A673 (cell line): ENCODE results near the gene CYSTM1. TPM values are rescaled to one million over a fixed set of nuclear protein-coding genes. Genes with fewer than 3 reads are reported as not detected.

Experiments
- BruUV-seq: library from RNA; stranded (reverse); fragments of 400-500 nt; replicated peaks from 2 replicates; lab custom pipeline; 2021; lab: Mats Ljungman, UMichigan
- CTCF ChIA-PET: fragments of 300-600 bp; sonication (Branson Sonifier 250); formaldehyde crosslinking; loops from one replicate; lab custom pipeline; 2022; ENCODE audit warnings: antibody characterized with exemption; lab: Charles Lee
- POLR2A ChIA-PET: fragments of 300-600 bp; sonication (Branson Sonifier 250); formaldehyde crosslinking; loops from one replicate; lab custom pipeline; 2022; ENCODE audit warnings: antibody characterized with exemption; ENCODE audit not compliant: low non-redundant PET; lab: Charles Lee
- DNase-seq: peaks from one replicate; pipeline ENCODE4 v3.0.0-alpha.2; 2015; ENCODE audit warnings: low spot score
- H3K27ac ChIP-seq: fragments of 200-600 bp; sonication (generic); 2 replicates; pipeline ENCODE4 v1.5.1; 2016; ENCODE audit warnings: mixed run types, low read depth, mild to moderate bottlenecking, mixed read lengths, antibody characterized with exemption, low read length; ENCODE audit not compliant: poor library complexity, severe bottlenecking
- H3K27me3 ChIP-seq: fragments of 200-600 bp; sonication (generic); replicated peaks from 2 replicates; pipeline ENCODE4 v1.6.1; 2017; ENCODE audit warnings: mixed run types, low read depth, mild to moderate bottlenecking, mixed read lengths, antibody characterized with exemption, low read length; ENCODE audit not compliant: insufficient read depth, poor library complexity
- H3K36me3 ChIP-seq: fragments of 200-600 bp; sonication (generic); 2 replicates; pipeline ENCODE4 v1.6.1; 2016; ENCODE audit warnings: mixed run types, mild to moderate bottlenecking, mixed read lengths, antibody characterized with exemption, low read length; ENCODE audit not compliant: insufficient read depth, poor library complexity, severe bottlenecking
- H3K4me1 ChIP-seq: fragments of 200-600 bp; sonication (generic); 2 replicates; pipeline ENCODE4 v1.6.1; 2017; ENCODE audit warnings: mixed run types, mild to moderate bottlenecking, mixed read lengths, antibody characterized with exemption, low read length; ENCODE audit not compliant: insufficient read depth, poor library complexity, severe bottlenecking
- H3K4me3 ChIP-seq: fragments of 200-600 bp; sonication (generic); 2 replicates; pipeline ENCODE4 v1.5.1; 2016; ENCODE audit warnings: low read depth, mixed run types, mild to moderate bottlenecking, mixed read lengths, low read length; ENCODE audit not compliant: poor library complexity, severe bottlenecking
- H3K9me3 ChIP-seq: fragments of 200-600 bp; sonication (generic); 2 replicates; pipeline ENCODE4 v1.6.1; 2016; ENCODE audit warnings: mixed run types, low read depth, mild to moderate bottlenecking, mixed read lengths, antibody characterized with exemption, low read length; ENCODE audit not compliant: poor library complexity, severe bottlenecking
- CTCF ChIP-seq: fragments of 300-800, 200-600 bp; sonication (generic); conservative IDR thresholded peaks from 2 replicates; pipeline ENCODE4 v1.5.1; 2017; ENCODE audit warnings: low read depth, mild to moderate bottlenecking, antibody characterized with exemption, low read length, moderate library complexity, mixed read lengths
- EZH2 ChIP-seq: fragments of 200-600 bp; sonication (generic); IDR thresholded peaks from 2 replicates; pipeline ENCODE4 v1.6.1; 2017; ENCODE audit warnings: borderline replicate concordance, low read depth, mild to moderate bottlenecking, mixed read lengths, antibody characterized with exemption, low read length; ENCODE audit not compliant: poor library complexity, severe bottlenecking
- intact Hi-C: fragments of 100-400 bp; cut with micrococcal nuclease; formaldehyde crosslinking; loops from one replicate; pipeline ENCODE4 v1.10.0; 2022; ENCODE audit not compliant: unreplicated experiment
- total RNA-seq: library from RNA; stranded (reverse); gene quantifications from 2 replicates; pipeline ENCODE4 v1.2.3, GENCODE V29; 2021

The CYSTM1 gene
- total RNA-seq, 1 experiment from 2014 or later, result 35.5 TPM

GRCh38 chr5:140157032-140157781 is 17.8 kb upstream of the CYSTM1 start:
- no peak overlapping the region for H3K27ac ChIP-seq
- intact Hi-C loops, result loop anchor here (1.0 to 10.0 kb wide), 3 partner anchors 84 to 370 kb away; no protein-coding TSS in a partner anchor
- H3K36me3 ChIP-seq, result no peaks in the 10 kb centered on the region
- H3K27me3 ChIP-seq, result no peaks in the 10 kb centered on the region
- ChIA-PET CTCF (interaction anchor here (0.7 to 1.0 kb wide), 3 partner anchors 60 to 1783 kb away, joined by 3 to 7 read pairs (median 5); no protein-coding TSS in a partner anchor), POLR2A (no interaction called here)
- H3K4me3 ChIP-seq, result peak overlapping the region; percentile 33
- no peaks in the 10 kb centered on the region for H3K9me3 ChIP-seq
- DNase-seq, result peak; percentile 92
- H3K4me1 ChIP-seq, result peaks cover 6% of the 10 kb centered on the region
- TF ChIP-seq CTCF, result peak; percentile 95
- no peak for TF ChIP-seq EZH2
- BruUV-seq, result no TSS peak

GRCh38 chr5:140159014-140159927 is 15.7 kb upstream of the CYSTM1 start:
- no peak for TF ChIP-seq CTCF
- TF ChIP-seq EZH2, result no peak
- H3K27me3 ChIP-seq, result no peaks in the 10 kb centered on the region
- intact Hi-C loops, result loop anchor here (10.0 kb wide), 1 partner anchor 194 kb away; no protein-coding TSS in a partner anchor
- no peaks in the 10 kb centered on the region for H3K36me3 ChIP-seq
- peaks cover 6% of the 10 kb centered on the region for H3K4me1 ChIP-seq
- ChIA-PET POLR2A (interaction anchor here (0.5 kb wide), 1 partner anchor 189 kb away, joined by 3 read pairs; no protein-coding TSS in a partner anchor), CTCF (interaction anchor here (1.2 kb wide), 1 partner anchor 87 kb away, joined by 3 read pairs; no protein-coding TSS in a partner anchor)
- no TSS peak for BruUV-seq
- no peak for DNase-seq
- H3K4me3 ChIP-seq, result no peak overlapping the region
- no peaks in the 10 kb centered on the region for H3K9me3 ChIP-seq
- H3K27ac ChIP-seq, result no peak overlapping the region

GRCh38 chr5:140162275-140162674 is 12.7 kb upstream of the CYSTM1 start:
- H3K27ac ChIP-seq, result no peak overlapping the region
- no peak for DNase-seq
- H3K4me3 ChIP-seq, result no peak overlapping the region
- TF ChIP-seq EZH2, result no peak
- TF ChIP-seq CTCF, result no peak
- intact Hi-C loops, result no loop called here
- CTCF ChIA-PET, result no interaction called here
- BruUV-seq, result no TSS peak
- H3K4me1 ChIP-seq, result no peaks in the 10 kb centered on the region
- no peaks in the 10 kb centered on the region for H3K36me3 ChIP-seq
- no peaks in the 10 kb centered on the region for H3K27me3 ChIP-seq
- no peaks in the 10 kb centered on the region for H3K9me3 ChIP-seq
- POLR2A ChIA-PET, result no interaction called here
